Fibroblast of skin of right biceps (primary cell): ENCODE data around the gene NGF.
A peak's percentile ranks its signal among the peaks of the same experiment; 100 is the strongest.
"Not testable (repeated sequence)": the region's sequence is repeated elsewhere in the genome, so short reads cannot be mapped to it uniquely, and the experiment has no call there.

Source experiments
- DNase-seq: peaks from one replicate; pipeline ENCODE4 v3.0.0-alpha.2; 2013

NGF gene

GRCh38 chr1:115337633-115338456, at the start of gene NGF:
Gene NGF (minus strand): TSS chr1:115338249. CDS start chr1:115286795, 51,454 bp downstream.
- DNase-seq: peak; percentile 87

- not testable (repeated sequence) for DNase-seq
Observed at GRCh38 chr1:115383455-115383854, 45.4 kb upstream of the NGF start.

GRCh38 chr1:115379943-115380342, 41.9 kb upstream of the NGF start:
- no peak for DNase-seq

- DNase-seq: peak; percentile 44
Observed at GRCh38 chr1:115377411-115377810, 39.4 kb upstream of the NGF start.

- DNase-seq: no peak
Observed at GRCh38 chr1:115374598-115374997, 36.5 kb upstream of the NGF start.

GRCh38 chr1:115373305-115373704, 35.3 kb upstream of the NGF start:
- peak; percentile 94 for DNase-seq

GRCh38 chr1:115365738-115366137, 27.7 kb upstream of the NGF start:
- no peak for DNase-seq

- DNase-seq: no peak
Observed at GRCh38 chr1:115364780-115365155, 26.7 kb upstream of the NGF start.

- peak; percentile 96 for DNase-seq
Observed at GRCh38 chr1:115364046-115364779, 26.2 kb upstream of the NGF start.

GRCh38 chr1:115363171-115363570, 25.1 kb upstream of the NGF start:
- DNase-seq: no peak

GRCh38 chr1:115360505-115361129, 22.6 kb upstream of the NGF start:
- DNase-seq: not testable (repeated sequence)

- not testable (repeated sequence) for DNase-seq
Observed at GRCh38 chr1:115359787-115360452, 21.9 kb upstream of the NGF start.

- no peak for DNase-seq
Observed at GRCh38 chr1:115356356-115356755, 18.3 kb upstream of the NGF start.

GRCh38 chr1:115355069-115355468, 17.0 kb upstream of the NGF start:
- no peak for DNase-seq

- DNase-seq: no peak
Observed at GRCh38 chr1:115351143-115351542, 13.1 kb upstream of the NGF start.

- DNase-seq: no peak
Observed at GRCh38 chr1:115348636-115349035, 10.6 kb upstream of the NGF start.

- no peak for DNase-seq
Observed at GRCh38 chr1:115347282-115347681, 9.2 kb upstream of the NGF start.

- peak; percentile 24 for DNase-seq
Observed at GRCh38 chr1:115343200-115343737, 5.2 kb upstream of the NGF start.

- DNase-seq: no peak
Observed at GRCh38 chr1:115341948-115342347, 3.9 kb upstream of the NGF start.

GRCh38 chr1:115340879-115341278, 2.8 kb upstream of the NGF start:
- DNase-seq: no peak

- DNase-seq: no peak
Observed at GRCh38 chr1:115338457-115338820, 390 bp upstream of the NGF start.

- no peak for DNase-seq
Observed at GRCh38 chr1:115337276-115337632, 795 bp downstream of the NGF start.

GRCh38 chr1:115336741-115337140, 1.3 kb downstream of the NGF start:
- DNase-seq: no peak
